Islet of Langerhans (tissue), 1 donor: Measurements from ENCODE around the gene TNRC6A.
"Not testable (repeated sequence)": the region's sequence is repeated elsewhere in the genome, so short reads cannot be mapped to it uniquely, and the experiment has no call there.

ENCODE experiments used
- FAIRE-seq: peaks from one replicate; lab custom pipeline; 2011; peaks lifted over from hg19 to GRCh38; lab: Jason Lieb, UNC

The TNRC6A gene

DNA sequence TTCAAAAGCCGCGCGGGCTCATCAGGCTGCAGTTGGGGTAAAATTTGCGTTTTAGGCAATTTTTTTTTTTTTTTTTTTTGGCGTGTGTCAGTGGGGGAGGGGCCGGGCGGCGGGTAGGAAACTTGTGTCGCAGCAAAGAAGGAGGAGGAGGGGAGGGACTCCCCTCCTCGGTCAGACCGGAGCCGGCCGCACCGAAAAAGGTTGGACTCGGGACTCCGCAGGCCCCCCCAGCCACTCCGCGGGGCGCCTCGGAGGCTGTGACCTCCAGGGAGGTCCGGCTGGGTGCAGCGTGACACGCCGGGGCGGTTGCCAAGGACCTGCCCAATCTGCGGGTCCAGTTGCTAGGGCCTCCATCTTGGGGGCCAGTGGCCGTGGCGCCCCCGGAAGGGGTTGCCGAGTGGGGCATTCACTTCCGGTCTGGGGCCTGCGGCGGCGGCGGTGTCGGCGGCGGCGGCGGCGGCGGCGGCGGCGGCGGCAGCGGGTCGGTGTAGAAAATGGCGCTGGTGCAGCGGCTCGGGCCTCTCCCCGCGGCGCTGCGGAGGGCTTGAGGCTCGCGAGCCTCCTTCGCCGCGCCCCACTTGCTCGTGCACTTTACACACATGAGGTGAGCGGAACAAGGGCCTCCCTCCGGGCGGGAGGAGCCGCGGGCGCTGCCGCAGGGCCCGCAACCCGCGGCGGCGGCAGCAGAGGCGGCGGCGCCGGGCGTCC is at the start of gene TNRC6A:
TSS of gene TNRC6A (plus strand) at position 409 of the 708 bp plus-strand sequence. CDS start at position 600, 191 bp downstream.
- FAIRE-seq: no peak

DNA sequence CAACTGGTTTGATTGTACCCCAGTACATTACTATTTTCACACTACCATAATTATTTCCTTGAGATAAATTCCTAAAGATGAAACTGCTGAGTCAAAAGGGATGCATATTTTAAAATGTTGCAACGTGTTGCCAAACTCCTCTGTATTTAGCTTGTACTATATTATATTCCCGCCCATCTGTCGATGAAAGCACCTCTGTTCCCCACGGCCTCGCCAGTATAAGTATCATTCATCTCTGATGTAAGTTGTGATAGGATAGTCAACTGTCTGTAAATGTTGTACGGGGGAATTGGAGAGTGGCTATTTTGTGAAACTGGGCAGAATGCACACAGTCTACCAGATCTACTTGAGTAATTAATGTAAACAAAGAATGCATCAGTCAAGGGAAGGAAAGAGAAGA is 47.7 kb upstream of the TNRC6A start:
- FAIRE-seq: no peak

DNA sequence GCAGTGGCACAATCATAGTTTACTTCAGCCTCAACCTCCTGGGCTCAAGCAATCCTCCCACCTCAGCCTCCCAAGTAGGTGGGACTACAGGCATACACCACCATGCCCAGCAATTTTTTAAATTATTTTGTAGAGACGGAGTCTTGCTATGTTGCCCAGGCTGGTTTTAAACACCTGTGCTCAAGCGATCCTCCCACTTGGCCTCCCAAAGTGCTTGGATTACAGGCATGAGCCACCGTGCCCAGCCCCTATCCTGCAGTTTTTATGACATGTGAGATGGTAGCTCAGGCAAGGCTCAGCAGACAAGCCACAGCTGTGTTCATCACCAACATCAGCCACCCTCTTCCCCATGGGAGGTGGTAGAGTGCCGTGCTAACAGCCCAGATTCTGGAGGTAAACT is 46.2 kb upstream of the TNRC6A start:
- no peak for FAIRE-seq

DNA sequence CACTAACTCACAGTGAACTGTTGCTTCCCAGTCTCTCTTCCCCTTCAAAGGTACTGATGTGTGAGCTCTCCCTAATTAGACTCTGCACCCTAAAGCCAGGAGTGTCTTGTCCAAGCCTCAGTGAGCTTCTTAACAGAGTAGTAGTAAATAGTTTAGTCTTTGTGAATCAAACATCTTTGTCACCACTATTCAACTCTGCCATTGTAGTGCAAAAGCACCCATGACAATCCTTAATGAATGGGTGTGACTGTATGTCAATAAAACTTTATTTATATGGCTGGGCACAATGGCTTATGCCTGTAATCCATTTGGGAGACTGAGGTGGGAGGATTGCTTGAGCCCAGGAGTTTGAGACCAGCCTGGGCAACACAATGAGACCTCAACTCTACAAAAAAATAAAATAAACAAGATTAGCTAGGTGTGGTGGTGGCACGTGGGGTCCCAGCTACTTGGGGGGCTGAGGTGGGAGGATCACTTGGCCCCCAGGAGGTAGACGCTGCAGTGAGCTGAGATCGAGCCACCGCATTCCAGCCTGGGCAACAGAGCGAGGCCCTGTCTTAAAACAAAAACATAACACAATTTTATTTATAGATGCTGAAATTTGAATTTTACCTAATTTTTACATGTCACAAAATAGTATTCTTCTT is 45.5 kb upstream of the TNRC6A start:
- FAIRE-seq: no peak

DNA sequence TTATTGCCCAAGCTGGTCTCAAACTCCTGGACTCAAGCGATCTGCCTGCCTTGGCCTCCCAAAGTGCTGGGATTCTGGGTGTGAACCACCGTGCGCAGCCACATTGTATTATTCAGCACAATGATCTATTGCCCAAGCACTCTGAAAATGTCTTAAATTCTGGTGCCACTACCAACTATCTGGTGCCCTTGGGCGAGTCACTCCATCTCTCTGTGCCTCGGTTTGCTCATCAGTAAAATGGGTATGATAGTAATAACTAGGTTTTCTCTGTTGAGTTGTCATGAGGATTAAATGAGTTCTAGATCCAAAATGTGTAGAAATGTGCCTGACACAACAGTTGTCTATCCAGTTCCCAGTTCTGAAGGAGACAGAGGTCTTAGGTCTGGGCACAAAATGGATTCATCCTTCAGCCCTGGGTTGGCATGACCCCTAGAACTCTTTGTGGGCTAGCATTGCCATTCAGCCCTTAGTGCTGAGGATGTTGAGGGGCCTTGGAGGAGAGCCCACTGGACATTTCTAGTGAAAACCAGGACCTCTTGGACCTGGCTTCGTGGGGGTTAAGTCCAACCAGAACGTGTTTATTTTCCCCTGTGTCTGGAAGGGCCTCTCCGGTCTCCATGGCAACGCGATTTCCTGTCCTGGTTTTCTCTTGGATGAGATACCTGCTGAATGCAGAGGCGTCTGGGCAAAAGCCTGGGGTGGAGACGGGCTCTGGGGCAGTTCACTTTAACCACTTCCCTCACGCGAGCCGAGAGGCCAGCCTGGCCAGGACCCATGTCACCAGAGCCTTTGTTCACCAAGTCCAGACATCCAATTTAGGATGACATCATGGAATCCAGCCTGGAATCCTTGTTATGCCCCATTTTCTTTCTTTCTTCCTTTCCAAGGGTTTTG is 43.7 kb upstream of the TNRC6A start:
- no peak for FAIRE-seq

DNA sequence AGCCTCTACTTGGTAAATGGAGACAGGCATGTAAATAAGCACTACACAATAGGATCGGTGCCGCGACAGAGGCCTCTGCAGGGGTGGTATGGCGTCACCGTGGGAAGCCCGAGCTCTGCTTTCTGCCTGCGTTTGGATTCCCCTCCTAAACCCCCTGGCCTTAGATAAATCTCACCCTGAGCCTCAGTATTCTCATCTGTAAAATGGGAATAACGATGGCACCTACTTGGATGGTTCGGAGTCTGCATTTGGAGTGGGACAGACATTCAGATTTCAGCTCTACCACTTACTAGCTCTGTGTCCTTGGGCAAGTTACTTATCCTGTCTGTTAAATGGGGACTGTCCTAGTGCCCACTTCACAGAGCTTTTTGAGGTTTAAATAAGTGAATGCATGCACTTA is 42.8 kb upstream of the TNRC6A start:
- no peak for FAIRE-seq

DNA sequence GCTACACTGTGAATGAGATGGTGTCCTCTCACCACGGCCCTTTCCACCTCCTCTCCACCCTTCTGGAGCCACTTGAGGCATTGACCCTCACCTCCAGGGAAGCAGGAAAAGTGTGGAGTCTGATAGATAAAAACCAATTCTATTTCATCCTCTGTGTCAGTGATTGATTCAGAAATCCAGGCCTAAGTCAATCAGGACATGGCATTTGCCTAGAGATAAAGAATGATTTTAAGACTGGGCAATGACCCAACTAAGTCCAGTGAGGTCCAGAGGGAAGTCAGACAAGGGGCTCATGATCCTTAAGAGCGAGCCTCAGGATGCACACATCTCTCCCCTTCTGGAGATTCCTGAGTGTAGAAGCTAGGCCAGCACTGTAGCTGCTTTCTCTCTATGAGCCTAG is 41.1 kb upstream of the TNRC6A start:
- FAIRE-seq: no peak

DNA sequence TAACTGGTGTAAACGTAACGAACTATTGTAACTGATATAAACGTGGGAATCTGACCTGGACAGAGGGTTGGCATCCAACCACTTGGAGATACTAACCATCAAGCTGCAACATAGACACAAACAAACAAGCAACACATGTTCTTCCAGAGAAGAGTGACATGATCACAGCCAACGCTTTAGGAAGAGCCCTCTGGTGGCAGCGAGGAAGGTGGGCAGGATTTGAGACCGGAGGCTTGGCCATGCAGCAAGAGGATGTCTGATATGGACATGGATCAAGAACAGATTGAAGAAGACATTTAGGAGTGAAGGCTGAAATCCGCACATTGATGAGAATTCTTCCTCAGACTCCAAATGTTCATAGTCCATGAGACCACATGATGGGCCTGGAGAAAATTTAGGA is 40.3 kb upstream of the TNRC6A start:
- FAIRE-seq: no peak

DNA sequence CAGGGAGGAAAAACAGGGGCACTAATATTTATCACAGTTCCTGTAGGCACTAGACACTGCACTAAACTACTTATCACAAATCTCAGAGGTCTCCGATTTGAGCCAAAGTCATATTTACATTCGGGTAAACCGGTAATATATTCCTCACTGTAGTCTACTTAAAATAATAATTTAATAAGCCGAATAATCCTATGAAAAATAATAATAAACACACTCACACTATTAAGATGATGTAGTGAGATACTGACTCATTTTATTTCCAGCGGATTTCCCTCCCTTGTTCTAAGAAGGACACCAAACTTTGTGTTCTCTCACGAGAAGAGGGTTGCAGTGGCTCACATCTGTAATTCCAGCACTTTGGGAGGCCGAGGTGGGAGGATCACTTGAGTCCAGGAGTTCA is 36.6 kb upstream of the TNRC6A start:
- no peak for FAIRE-seq

DNA sequence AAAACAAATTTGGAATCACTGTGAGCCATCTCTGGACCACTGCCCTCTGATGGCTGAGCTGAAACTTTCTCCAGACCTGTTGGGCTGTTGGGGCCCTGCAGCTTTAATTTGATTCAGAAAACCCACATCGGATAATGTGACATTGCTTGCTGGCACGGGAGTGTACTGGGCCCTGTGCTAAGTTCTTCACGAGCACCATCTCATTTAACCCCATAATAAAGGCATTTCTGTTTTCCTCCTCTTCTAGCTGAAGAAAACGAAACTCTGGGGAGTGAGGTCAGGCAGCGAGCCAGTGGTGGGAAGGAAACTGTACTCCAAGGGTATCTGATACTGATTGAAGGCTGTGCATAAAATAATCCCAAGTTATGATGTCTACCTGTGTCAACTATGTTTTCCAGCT is 34.5 kb upstream of the TNRC6A start:
- no peak for FAIRE-seq

DNA sequence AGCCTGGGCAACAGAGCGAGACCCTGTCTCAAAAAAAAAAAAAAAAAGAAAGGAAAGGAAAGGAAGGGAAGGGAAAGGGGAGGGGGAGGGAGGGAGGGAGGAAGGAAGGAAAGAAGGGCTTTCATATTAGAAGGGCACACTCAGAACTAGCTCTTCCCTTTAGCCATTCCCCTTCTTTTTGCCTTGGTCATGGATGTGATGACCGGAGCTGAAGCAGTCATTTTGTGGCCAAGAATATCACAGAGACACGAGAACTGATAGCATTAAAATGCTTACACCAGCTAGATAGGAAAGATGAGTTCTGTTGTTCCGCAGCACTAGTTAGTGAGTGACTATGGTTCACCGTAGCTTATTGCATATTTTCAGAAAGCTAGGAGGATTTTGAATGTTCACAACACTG is 32.8 kb upstream of the TNRC6A start:
- FAIRE-seq: no peak

DNA sequence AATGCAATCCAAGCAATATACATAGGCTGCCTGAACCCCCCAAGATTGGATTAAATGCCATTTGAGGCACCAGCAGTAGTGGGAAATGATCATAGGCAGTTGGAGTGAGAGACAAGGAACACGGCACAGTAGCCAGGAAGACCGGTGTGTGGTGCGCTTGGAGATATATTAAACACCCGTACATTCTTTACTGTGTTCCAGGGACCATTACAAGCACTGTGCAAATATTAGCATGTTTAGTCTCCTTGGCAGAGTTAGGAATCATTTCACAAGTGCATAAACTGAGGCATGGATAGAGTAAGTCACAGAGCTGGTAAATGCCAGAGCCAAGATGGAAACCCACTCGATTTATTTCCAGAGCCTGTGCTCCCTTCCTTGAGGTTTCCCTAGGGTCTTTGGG is 31.1 kb upstream of the TNRC6A start:
- no peak for FAIRE-seq

DNA sequence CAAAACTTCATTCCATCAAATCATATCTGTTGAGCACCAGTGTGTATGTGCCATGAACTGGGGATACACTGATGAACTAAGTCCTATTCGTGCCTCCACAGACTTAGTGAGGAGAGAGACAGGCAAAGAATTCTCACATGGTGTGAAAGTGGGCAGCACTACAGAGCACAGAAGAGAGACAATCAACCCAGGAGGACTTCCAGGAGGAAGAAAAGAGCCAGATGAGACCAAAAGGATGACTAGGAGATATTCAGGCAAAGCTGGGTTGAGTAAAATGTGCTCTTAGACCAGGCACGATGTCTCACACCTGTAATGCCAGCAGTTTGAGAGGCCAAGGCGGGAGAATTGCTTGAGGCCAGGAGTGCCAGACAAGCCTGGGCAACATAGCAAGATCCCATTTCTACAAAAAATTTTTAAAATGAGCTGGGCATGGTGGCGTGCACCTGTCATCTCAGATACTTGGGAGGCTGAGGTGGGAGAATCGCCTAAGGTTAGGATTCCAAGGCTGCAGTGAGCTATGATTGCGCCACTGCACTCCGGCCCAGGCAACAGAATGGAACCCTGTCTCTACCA is 30.2 kb upstream of the TNRC6A start:
- no peak for FAIRE-seq

DNA sequence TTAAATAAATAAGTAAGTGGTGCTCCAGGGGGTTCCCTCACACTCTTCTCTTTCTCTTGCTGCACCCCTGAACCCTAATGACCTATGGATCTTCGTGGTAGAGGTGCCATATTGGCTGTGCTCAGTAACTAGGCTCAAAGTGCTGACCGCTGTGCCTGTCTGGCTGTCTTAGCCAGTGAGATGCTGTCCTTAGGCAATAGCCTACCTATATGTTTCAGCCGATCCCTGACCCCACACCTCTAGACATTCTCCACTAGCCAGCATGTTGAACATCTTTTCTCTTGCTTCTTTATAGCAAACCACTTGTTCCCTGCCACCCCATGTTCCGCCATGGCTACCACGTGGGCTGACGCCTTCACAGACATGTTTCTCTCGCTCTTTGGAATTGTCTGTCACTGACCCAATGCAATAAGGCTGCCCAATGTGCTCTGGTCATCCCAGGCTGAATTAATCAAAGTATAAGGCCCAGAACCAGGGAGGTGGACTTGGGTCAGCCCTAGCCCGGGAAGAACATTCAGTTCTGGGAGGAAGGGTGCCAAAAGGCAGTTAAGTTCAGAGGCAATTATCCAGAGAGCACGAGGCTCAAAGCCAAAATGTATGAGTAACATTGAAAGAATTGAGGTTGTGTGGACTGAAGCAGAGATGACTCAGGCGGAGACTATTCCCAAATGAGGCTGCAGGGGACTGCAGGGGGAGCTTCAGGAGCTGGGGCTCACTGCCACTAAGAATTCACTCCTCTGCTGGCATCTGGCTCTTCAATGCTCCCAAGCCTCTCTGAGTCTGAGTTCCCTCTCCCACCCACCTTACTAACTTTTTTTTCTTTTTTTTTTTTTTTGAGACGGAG is 28.7 kb upstream of the TNRC6A start:
- FAIRE-seq: no peak

DNA sequence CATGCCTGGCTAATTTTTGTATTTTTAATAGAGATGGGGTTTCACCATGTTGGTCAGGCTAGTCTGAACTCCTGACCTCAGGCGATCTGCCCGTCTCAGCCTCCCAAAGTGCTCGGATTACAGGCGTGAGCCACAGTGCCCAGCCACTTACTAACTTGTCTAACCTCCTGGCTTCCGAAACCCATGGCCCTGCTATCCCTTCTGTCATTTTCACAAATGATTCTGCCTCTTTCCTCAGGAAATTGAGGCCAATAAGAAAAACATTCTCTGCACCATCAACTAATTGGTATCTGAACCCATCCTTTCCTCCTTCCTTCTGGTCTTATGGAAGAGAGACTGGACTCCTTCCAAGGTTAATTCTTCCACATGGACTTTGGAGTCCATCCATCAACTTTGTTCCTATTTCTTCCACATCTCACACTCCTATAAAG is 27.9 kb upstream of the TNRC6A start:
- FAIRE-seq: no peak

DNA sequence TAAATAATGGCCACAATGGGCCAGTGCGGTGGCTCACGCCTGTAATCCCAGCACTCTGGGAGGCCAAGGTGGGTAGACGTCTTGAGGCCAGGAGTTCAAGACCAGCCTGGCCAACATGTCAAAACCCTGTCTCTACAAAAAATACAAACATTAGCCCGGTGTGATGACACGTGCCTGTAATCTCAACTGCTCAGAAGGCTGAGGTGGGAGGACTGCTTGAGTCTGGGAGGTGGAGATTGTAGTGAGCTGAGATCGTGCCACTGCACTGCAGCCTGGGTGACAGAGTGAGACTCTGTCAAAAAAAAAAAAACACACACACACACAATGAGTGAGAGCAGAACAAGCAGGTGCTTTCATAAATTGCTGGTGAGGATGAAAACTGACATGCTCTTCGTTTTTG is 21.7 kb upstream of the TNRC6A start:
- not testable (repeated sequence) for FAIRE-seq

DNA sequence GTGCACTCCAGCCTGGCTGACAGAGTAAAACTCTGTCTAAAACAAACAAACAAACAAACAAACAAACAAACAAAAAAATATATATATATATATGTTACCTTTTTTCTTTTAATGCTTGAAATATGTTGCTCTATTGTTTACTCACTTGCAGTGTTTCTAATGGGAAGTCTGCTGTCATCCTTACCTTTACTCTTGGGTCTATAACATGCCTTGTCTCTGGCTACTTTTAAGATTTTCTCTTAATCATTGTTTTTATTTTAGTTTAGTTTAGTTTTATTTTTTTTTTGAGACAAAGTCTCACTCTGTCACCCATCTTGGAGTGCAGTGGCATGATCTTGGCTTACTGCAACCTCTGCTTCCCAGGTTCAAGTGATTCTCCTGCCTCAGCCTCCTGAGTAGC is 16.1 kb upstream of the TNRC6A start:
- FAIRE-seq: no peak

DNA sequence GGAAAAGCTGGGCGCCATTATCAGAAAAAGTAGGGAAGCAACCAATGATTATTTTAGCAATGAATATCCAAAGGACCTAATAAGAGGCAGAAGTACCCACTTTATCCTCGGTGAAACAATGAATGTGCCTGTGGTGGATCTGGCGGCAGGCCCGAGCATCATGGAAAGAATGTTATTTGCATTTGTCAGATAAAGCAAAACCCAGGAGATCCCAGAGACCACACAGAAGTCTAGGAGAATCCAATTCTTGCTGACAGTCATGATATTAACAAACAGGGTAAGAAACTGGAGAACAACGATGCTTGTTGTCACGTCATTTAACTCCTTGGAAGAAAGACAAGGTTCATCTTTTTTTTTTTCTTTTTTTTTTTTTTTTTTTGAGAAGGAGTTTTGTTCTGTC is 12.0 kb upstream of the TNRC6A start:
- FAIRE-seq: no peak

DNA sequence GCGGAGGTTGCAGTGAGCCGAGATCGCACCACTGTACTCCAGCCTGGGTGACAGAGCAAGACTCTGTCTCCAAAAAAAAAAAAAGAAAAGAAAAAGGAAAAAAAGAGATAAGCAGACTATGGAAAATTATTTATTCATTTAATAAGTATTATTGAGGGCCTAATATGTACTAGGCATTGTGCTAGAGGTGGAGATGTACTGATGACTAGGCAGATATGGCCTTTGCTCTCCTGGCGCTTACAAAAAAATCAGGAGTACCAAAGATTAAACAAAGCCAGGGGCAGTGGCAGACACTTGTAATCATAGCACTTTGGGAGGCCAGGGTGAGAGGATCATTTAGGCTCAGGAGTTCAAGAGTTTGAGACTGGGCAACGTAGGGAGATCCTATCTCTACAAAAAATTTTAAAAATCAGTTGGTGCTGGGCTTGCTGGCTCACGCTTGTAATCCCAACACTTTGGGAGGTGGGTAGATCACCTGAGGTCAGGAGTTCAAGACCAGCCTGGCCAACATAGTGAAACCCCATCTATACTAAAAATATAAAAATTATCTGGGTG is 10.4 kb upstream of the TNRC6A start:
- no peak for FAIRE-seq

DNA sequence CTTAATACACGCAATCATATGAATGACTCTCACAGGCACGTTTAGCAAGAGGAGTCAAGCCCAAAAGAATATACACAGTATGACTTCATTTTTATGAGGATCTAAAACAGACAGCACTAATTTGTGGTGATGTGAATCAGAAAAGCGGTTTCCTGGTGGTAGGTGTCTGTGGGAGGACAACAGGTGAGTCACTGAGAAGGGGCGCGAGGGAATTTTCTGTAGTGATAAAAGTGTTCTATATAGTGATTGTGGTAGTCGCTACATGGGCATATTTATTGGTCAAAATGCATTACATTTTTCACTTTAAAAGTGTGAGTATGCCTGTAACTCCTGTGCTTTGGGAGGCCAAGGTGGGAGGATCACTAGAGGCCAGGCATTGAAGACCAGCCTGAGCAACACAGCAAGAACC is 7.6 kb upstream of the TNRC6A start:
- FAIRE-seq: no peak

DNA sequence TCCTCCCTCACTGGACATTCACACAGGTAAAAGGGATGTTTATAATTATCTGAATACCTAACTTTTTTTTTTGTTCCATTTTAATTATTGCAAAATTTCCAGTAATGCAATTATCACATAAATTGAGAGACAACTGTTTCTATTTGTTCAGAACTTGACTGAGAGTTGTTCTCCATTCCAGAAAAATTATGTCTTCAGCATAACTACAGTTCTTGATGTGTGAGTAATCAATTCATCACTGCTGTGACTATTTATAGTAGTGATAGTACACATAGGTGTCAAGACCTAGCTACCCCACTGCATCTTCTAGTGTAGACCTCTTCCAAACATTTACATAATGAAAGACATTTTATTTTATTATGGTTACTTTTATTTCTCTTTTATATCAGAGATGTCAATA is 5.8 kb upstream of the TNRC6A start:
- no peak for FAIRE-seq

DNA sequence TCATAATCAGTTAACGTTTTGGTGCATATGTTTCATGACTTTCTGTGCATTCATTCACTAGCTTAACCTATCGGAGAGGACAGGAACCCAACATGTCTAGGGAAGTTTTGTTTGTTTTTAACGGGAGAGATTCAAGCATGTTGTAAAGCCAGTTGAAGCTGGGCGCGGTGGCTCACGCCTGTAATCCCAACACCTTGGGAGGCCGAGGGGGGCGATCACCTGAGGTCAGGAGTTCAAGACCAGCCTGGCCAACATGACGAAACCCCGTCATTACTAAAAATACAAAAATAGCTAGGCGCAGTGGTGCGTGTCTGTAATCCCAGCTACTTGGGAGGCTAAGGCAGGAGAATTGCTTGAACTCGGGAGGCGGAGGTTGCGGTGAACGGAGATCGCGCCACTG is 1.4 kb upstream of the TNRC6A start:
- no peak for FAIRE-seq
